DOHH2 (cell line): ENCODE results near the gene RASAL2.

ENCODE experiments used
- H3F3A ChIP-seq: fragments of 200-600 bp; sonication (generic), shearing (Covaris generic); 2 replicates; pipeline ENCODE4 v1.6.0; 2016; ENCODE audit warnings: antibody characterized with exemption, mild to moderate bottlenecking; ENCODE audit not compliant: control insufficient read depth, insufficient read depth
- H3K27ac ChIP-seq: fragments of 200-600 bp; sonication (generic); 2 replicates; pipeline ENCODE4 v1.5.1; 2014; ENCODE audit warnings: low read depth, mild to moderate bottlenecking, low read length, moderate library complexity
- H3K27me3 ChIP-seq: fragments of 200-600 bp; sonication (generic); 2 replicates; pipeline ENCODE4 v1.6.1; 2014; ENCODE audit warnings: mild to moderate bottlenecking, low read length, mixed read lengths; ENCODE audit not compliant: control insufficient read depth
- H3K36me3 ChIP-seq: fragments of 200-600 bp; sonication (generic); 2 replicates; pipeline ENCODE4 v1.6.1; 2014; ENCODE audit warnings: mild to moderate bottlenecking, low read length, moderate library complexity, mixed read lengths; ENCODE audit not compliant: control insufficient read depth
- H3K4me1 ChIP-seq: fragments of 200-600 bp; sonication (generic); 2 replicates; pipeline ENCODE4 v1.6.1; 2014; ENCODE audit warnings: mild to moderate bottlenecking, low read length, mixed read lengths; ENCODE audit not compliant: control insufficient read depth
- H3K4me2 ChIP-seq: fragments of 200-600 bp; sonication (generic); 2 replicates; pipeline ENCODE4 v1.6.0; 2014; ENCODE audit warnings: mild to moderate bottlenecking, low read length, moderate library complexity
- H3K4me3 ChIP-seq: fragments of 200-600 bp; sonication (generic); 2 replicates; pipeline ENCODE4 v1.5.1; 2014; ENCODE audit warnings: mild to moderate bottlenecking, low read length, mixed read lengths
- H3K79me2 ChIP-seq: fragments of 200-600 bp; sonication (generic); 2 replicates; pipeline ENCODE4 v1.6.1; 2014; ENCODE audit warnings: mild to moderate bottlenecking, low read length, mixed read lengths; ENCODE audit not compliant: control insufficient read depth
- H3K9me2 ChIP-seq: fragments of 200-600 bp; sonication (generic); replicated peaks from 2 replicates; pipeline ENCODE4 v1.6.1; 2014; ENCODE audit warnings: mild to moderate bottlenecking, low read length, mixed read lengths; ENCODE audit not compliant: control insufficient read depth
- H3K9me3 ChIP-seq: fragments of 200-600 bp; sonication (generic); 2 replicates; pipeline ENCODE4 v1.6.1; 2014; ENCODE audit warnings: antibody characterized with exemption, low read length, mixed read lengths; ENCODE audit not compliant: control insufficient read depth, insufficient read depth
- H4K20me1 ChIP-seq: fragments of 200-600 bp; sonication (generic); 2 replicates; pipeline ENCODE4 v1.6.0; 2014; ENCODE audit warnings: low read depth, mild to moderate bottlenecking, antibody characterized with exemption, low read length, moderate library complexity; ENCODE audit not compliant: control insufficient read depth, insufficient read depth
- EZH2phosphoT487 ChIP-seq: fragments of 200-600 bp; sonication (generic); IDR thresholded peaks from 2 replicates; pipeline ENCODE4 v1.6.1; 2017; ENCODE audit warnings: borderline replicate concordance, mild to moderate bottlenecking, antibody characterized with exemption, low read length, moderate library complexity, mixed read lengths
- TF ChIP-seq, protein P1 (sequence below): fragments of 200-600 bp; sonication (generic); IDR thresholded peaks from one replicate; pipeline ENCODE4 v1.5.1; 2014; ENCODE audit warnings: antibody characterized with exemption, mild to moderate bottlenecking, low read depth, low read length; ENCODE audit not compliant: poor library complexity, severe bottlenecking

RASAL2 gene

DNA sequence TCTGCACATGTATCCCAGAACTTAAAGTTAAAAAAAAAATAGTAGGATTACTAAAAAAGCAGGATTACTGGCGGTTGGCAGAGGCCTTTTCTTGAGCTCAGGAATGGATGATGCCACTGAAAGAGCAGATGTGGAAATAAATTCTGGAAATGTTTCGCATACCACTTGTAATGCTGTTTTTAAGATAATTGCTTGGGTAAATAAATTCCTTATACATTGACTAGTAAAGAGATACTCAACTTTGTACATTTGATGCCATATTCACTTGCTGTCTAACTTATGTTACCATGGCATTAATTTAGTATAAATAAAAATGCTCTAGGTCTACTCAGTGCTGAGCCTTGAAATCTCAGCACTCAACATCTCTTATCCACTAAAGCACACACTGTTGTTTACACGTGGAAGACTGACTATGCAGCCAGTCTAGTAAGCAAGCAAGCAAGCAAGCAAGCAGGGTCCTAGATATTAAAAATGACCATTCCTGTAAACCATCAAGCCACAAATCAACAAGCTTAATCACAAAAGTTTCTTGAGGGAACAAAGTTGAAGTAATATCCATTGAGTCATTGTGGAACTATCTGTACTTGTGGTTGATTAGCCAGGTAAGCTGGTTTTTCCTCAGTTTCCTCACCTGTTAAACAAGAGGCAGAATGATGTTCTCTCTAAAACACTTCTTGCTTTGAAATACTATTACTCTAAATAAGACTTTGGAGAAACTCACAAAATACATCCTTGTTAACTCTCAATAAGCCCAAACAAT is 1.7 kb upstream of the RASAL2 start:
- H3K79me2 ChIP-seq: no peaks in the 10 kb centered on the region
- no peaks in the 10 kb centered on the region for H3F3A ChIP-seq
- no peak overlapping the region for H3K4me3 ChIP-seq
- no peaks in the 10 kb centered on the region for H3K9me2 ChIP-seq
- H3K4me2 ChIP-seq: no peak overlapping the region
- peaks cover 2% of the 10 kb centered on the region; the same call in 1 of the 2 replicates for H3K9me3 ChIP-seq
- TF ChIP-seq, protein P1, sequence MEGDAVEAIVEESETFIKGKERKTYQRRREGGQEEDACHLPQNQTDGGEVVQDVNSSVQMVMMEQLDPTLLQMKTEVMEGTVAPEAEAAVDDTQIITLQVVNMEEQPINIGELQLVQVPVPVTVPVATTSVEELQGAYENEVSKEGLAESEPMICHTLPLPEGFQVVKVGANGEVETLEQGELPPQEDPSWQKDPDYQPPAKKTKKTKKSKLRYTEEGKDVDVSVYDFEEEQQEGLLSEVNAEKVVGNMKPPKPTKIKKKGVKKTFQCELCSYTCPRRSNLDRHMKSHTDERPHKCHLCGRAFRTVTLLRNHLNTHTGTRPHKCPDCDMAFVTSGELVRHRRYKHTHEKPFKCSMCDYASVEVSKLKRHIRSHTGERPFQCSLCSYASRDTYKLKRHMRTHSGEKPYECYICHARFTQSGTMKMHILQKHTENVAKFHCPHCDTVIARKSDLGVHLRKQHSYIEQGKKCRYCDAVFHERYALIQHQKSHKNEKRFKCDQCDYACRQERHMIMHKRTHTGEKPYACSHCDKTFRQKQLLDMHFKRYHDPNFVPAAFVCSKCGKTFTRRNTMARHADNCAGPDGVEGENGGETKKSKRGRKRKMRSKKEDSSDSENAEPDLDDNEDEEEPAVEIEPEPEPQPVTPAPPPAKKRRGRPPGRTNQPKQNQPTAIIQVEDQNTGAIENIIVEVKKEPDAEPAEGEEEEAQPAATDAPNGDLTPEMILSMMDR: no peak
- no peak for TF ChIP-seq EZH2phosphoT487
- peaks cover 10% of the 10 kb centered on the region; the same call in 1 of the 2 replicates for H3K27me3 ChIP-seq
- no peak overlapping the region for H3K27ac ChIP-seq
- no peaks in the 10 kb centered on the region for H3K4me1 ChIP-seq
- H4K20me1 ChIP-seq: no peaks in the 10 kb centered on the region
- no peaks in the 10 kb centered on the region for H3K36me3 ChIP-seq

DNA sequence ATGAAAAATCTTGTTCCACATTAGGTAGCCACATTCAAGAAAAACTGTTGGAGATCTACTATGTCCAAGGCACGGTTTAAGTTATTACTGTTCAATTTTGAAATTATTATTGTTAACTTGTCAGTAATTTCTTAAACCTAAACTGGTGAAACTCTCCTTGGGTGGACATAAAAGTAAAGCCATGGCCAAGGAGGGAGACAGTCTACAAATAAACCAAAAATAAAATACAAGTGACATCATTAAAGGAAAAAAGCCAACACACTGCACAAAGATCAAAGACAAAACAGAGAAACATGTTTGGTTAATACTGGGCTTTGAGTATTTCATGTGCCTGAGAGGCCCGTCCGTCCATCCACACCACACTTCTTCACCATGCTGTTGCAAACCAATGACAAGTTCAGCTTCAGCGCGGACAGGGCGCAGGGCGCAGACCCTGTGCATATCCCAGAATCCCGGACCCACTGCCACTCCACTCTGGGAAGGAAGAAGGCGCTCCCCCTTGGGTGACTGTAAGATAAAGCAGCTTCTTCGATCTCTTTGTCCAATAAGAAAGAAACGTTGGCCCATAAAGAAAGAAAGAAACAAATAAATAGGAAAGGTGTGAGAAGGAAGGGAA is 918 bp upstream of the RASAL2 start:
- Histone ChIP-seq H3K4me1 (no peaks in the 10 kb centered on the region), H3F3A (no peaks in the 10 kb centered on the region), H3K9me2 (no peaks in the 10 kb centered on the region), H3K27ac (no peak overlapping the region), H4K20me1 (no peaks in the 10 kb centered on the region), H3K79me2 (no peaks in the 10 kb centered on the region), H3K27me3 (peaks cover 10% of the 10 kb centered on the region; the same call in 1 of the 2 replicates), H3K4me2 (no peak overlapping the region), H3K36me3 (no peaks in the 10 kb centered on the region), H3K9me3 (peaks cover 2% of the 10 kb centered on the region; the same call in 1 of the 2 replicates), H3K4me3 (no peak overlapping the region)
- TF ChIP-seq, protein P1: no peak
- TF ChIP-seq EZH2phosphoT487: no peak

DNA sequence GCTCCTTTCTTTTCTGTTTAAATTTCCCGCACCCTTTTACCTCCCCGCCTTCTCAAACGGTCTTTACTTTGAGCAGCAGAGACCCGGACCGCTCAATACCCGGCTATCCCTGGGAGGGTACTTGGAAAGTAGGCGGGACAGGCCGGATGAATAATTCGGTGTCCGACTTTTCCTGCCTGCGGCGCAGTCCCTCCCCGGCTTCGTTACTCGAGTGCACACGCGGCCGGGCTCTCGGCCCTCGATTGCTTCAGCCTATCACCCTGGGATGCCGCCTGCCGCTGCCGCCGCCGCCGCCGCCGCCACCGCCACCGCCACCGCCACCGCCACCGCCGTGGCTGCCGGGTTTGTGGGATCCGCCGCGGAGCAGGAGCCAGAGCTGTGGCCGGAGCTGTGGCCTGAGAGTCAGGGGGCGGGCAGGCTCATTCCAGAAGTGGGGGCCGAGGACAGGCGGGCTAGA is 382 bp upstream of the RASAL2 start:
- Histone ChIP-seq H3K4me2 (no peak overlapping the region), H3F3A (no peaks in the 10 kb centered on the region), H3K27ac (no peak overlapping the region), H3K79me2 (no peaks in the 10 kb centered on the region), H3K4me3 (no peak overlapping the region), H4K20me1 (no peaks in the 10 kb centered on the region), H3K27me3 (peaks cover 10% of the 10 kb centered on the region; the same call in 1 of the 2 replicates), H3K4me1 (no peaks in the 10 kb centered on the region), H3K36me3 (no peaks in the 10 kb centered on the region), H3K9me2 (no peaks in the 10 kb centered on the region), H3K9me3 (peaks cover 2% of the 10 kb centered on the region; the same call in 1 of the 2 replicates)
- TF ChIP-seq, protein P1: no peak
- no peak for TF ChIP-seq EZH2phosphoT487
